Measurements from ENCODE around the gene ASIP. TPM values are rescaled to one million over a fixed set of nuclear protein-coding genes. Genes with fewer than 3 reads are reported as not detected.

Gene ASIP
- total RNA-seq, 5 donors from 2014 or later (not counting 1 experiment from before 2014, with no cell fraction given), result not detected

DNA sequence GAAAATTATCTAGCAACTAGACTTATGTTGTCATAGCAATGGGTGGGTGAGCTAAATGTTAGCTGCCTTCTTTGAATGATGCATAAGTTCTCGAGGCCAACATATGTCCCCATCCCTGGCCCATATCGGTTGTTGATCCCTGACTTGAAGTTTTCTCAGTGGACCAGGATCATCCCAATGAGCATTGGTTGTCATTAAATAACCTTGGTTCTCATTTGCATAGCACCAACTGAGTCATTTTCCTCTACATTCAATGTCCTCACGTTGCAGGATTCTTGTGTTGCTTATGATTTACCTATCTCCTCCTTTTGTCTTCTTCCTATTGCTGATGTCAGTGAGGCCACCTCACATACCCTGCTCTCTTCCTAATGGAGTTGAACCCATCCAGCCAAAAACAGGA is 74.0 kb downstream of the ASIP start:
- no peak for ATAC-seq (replicated peaks in 1 of 4)
- H3K27me3 ChIP-seq (replicated peaks in 1 of 2; ENCODE audit: control insufficient read depth in 2 of 2, extremely low read depth in 1 of 2, insufficient read depth in 2 of 2, low read length in 1 of 2), result peaks cover 4 to 23% of the 10 kb centered on the region in 2 experiments
- H3K9me3 ChIP-seq, result no peaks in the 10 kb centered on the region
- H3K36me3 Mint-ChIP-seq, result no peaks in the 10 kb centered on the region
- H3K4me3 ChIP-seq (ENCODE audit: control insufficient read depth in 1 of 2, extremely low read depth in 1 of 2, low read length in 1 of 2), result no peak overlapping the region
- no peak overlapping the region for H3K4me3 Mint-ChIP-seq
- 71% methylated on average over 3 of the region's 3 CpGs for WGBS (ENCODE audit: insufficient coverage)
- ChIA-PET CTCF (interaction anchor here (0.5 to 1.5 kb wide), 2 partner anchors 200 to 455 kb away, joined by 5 read pairs; no protein-coding TSS in a partner anchor), POLR2A (no interaction called here)
- DNase-seq, result no peak
- H3K27ac Mint-ChIP-seq, result no peak overlapping the region
- peaks cover 0 to 21% of the 10 kb centered on the region in 2 experiments for H3K4me1 ChIP-seq (ENCODE audit: control insufficient read depth in 1 of 2, extremely low read depth in 1 of 2, insufficient read depth in 2 of 2, low read length in 2 of 2)
- H3K36me3 ChIP-seq (ENCODE audit: control insufficient read depth in 2 of 2, extremely low read depth in 1 of 2, insufficient read depth in 1 of 2, low read length in 1 of 2), result no peaks in the 10 kb centered on the region
- H3K27me3 Mint-ChIP-seq, result peaks cover 4 to 19% of the 10 kb centered on the region in 2 donors
- no peaks in the 10 kb centered on the region for H3K9me3 Mint-ChIP-seq
- peaks cover 5 to 15% (median 7%) of the 10 kb centered on the region in 3 donors for H3K4me1 Mint-ChIP-seq
- H3K27ac ChIP-seq (ENCODE audit: low read length), result no peak overlapping the region

DNA sequence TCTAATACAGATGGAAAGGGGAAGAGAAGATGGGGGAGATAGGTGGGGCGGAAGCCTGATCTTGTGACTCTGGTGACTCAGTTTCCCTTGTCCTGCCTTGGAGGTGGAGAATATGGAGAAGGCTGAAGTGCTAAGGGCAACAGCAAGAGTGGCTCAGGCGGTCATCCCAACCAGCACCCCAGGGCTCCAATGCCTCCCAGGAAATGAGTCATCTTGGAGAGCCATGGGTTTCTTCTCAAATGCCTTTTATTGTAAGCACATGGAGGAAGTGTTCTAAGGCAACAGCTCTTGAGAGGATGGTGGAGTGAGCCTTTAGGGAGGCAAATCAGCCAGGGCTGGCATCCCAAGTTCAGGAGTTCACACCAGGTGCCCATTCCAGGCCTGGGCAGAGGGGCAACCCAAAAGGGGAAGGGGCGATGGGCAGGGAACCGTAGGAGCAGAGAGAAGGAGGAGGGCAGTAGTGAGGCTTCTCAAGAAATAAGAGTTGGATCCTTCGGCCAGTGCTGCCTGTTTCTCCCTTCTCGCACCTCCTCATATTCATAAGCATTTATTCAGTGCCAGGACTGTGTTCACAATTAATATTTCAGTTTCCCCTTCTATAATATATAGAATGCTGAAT is 75.1 kb downstream of the ASIP start:
- no peak for ATAC-seq (replicated peaks in 1 of 4)
- H3K4me3 ChIP-seq (ENCODE audit: control insufficient read depth in 1 of 2, extremely low read depth in 1 of 2, low read length in 1 of 2), result no peak overlapping the region
- H3K4me1 Mint-ChIP-seq, result peaks cover 5 to 12% (median 7%) of the 10 kb centered on the region in 3 donors
- peaks cover 0 to 19% of the 10 kb centered on the region in 2 experiments for H3K4me1 ChIP-seq (ENCODE audit: control insufficient read depth in 1 of 2, extremely low read depth in 1 of 2, insufficient read depth in 2 of 2, low read length in 2 of 2)
- H3K27ac Mint-ChIP-seq, result no peak overlapping the region
- no peaks in the 10 kb centered on the region for H3K9me3 ChIP-seq
- no peaks in the 10 kb centered on the region for H3K36me3 Mint-ChIP-seq
- H3K27me3 Mint-ChIP-seq, result peaks cover 0 to 14% of the 10 kb centered on the region in 2 donors
- POLR2A ChIA-PET, result no interaction called here
- no peaks in the 10 kb centered on the region for H3K9me3 Mint-ChIP-seq
- H3K36me3 ChIP-seq (ENCODE audit: control insufficient read depth in 2 of 2, extremely low read depth in 1 of 2, insufficient read depth in 1 of 2, low read length in 1 of 2), result no peaks in the 10 kb centered on the region
- DNase-seq, result no peak
- peaks cover 4 to 14% of the 10 kb centered on the region in 2 experiments for H3K27me3 ChIP-seq (replicated peaks in 1 of 2; ENCODE audit: control insufficient read depth in 2 of 2, extremely low read depth in 1 of 2, insufficient read depth in 2 of 2, low read length in 1 of 2)
- H3K4me3 Mint-ChIP-seq, result no peak overlapping the region
- 100% methylated on average over 2 of the region's 6 CpGs for WGBS (ENCODE audit: insufficient coverage)
- H3K27ac ChIP-seq (ENCODE audit: low read length), result no peak overlapping the region
- CTCF ChIA-PET, result no interaction called here

Other genes starting within 250 kb of the ASIP start
- 100 to 1,000 TPM; 110 to 126 (median 125) TPM for gene RALY, start 247.5 kb upstream of the ASIP start, total RNA-seq
- 10 to 100 TPM; 20.6 to 54.7 (median 48.9) TPM for gene EIF2S2, start 129.2 kb upstream of the ASIP start, total RNA-seq
- 10 to 100 TPM; 15.3 to 28.3 (median 23.9) TPM for gene AHCY, start 61.9 kb downstream of the ASIP start, total RNA-seq
- 10 to 100 TPM; 50.5 to 63.6 (median 53.3) TPM for gene ITCH, start 121.8 kb downstream of the ASIP start, total RNA-seq

Data from T-cell (primary cell).